ENCODE measurements around the gene LDB3.

DNA sequence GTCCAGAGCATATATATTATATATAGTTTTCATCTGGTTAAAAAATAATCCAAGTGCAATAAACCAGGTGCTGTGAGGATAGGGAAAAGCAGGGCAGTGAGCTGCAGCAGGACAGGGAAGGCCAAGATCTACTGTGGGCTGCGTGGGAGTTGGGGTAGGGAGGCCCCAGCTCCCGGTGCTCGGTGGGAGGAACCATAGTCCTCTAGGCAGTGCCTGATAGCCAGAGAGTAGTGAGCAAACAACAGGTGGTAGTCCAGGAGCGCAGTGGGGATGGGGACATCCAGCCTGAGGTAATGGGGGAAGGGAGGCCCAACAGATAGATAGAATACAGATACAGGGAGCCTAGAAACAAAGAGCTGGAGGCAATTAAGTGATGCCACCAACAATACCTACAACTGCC lies 84.0 kb downstream of the LDB3 start:
- TF ChIP-seq, protein P1, sequence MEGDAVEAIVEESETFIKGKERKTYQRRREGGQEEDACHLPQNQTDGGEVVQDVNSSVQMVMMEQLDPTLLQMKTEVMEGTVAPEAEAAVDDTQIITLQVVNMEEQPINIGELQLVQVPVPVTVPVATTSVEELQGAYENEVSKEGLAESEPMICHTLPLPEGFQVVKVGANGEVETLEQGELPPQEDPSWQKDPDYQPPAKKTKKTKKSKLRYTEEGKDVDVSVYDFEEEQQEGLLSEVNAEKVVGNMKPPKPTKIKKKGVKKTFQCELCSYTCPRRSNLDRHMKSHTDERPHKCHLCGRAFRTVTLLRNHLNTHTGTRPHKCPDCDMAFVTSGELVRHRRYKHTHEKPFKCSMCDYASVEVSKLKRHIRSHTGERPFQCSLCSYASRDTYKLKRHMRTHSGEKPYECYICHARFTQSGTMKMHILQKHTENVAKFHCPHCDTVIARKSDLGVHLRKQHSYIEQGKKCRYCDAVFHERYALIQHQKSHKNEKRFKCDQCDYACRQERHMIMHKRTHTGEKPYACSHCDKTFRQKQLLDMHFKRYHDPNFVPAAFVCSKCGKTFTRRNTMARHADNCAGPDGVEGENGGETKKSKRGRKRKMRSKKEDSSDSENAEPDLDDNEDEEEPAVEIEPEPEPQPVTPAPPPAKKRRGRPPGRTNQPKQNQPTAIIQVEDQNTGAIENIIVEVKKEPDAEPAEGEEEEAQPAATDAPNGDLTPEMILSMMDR (IDR thresholded peaks at IDR 0.05) = no peak
- no peak for TF ChIP-seq POLR2A (IDR thresholded peaks at IDR 0.05)

Data from heart left ventricle (tissue), 13 donors.